CD14-positive monocyte (primary cell): ENCODE results near the gene UBE2J2. TPM values are rescaled to one million over a fixed set of nuclear protein-coding genes. Genes with fewer than 3 reads are reported as not detected.

Source experiments
- DNase-seq, 3 donors: peaks; one replicate each; pipeline ENCODE4 v3.0.0-alpha.2; 2011 to 2022
- H2AFZ ChIP-seq: 2 replicates; pipeline ENCODE4 v1.6.0; 2012; ENCODE audit warnings: mild to moderate bottlenecking, low read depth, low read length, inconsistent platforms; ENCODE audit not compliant: insufficient read depth, poor library complexity, severe bottlenecking
- H3K27ac ChIP-seq, 2 donors: 1 replicate in 1 of 2; 2 replicates in 1 of 2; pipeline ENCODE4 v1.5.1; 2012 to 2013; ENCODE audit warnings: low read length in 2 of 2, control low read depth in 1 of 2, inconsistent platforms in 1 of 2, low read depth in 1 of 2, mild to moderate bottlenecking in 1 of 2
- H3K27me3 ChIP-seq, 2 donors: one replicate each; pipeline versions ENCODE4 v1.6.0 to v1.6.1; 2011 to 2013; ENCODE audit warnings: low read length in 2 of 2; ENCODE audit not compliant: control insufficient read depth in 2 of 2, insufficient read depth in 2 of 2
- H3K36me3 ChIP-seq, 2 donors: replicated peaks in 1 of 2; 1 replicate in 1 of 2; 2 replicates in 1 of 2; pipeline versions ENCODE4 v1.5.1 to v1.6.1; 2012 to 2013; ENCODE audit warnings: low read length in 2 of 2, control low read depth in 1 of 2, inconsistent platforms in 1 of 2, mild to moderate bottlenecking in 1 of 2; ENCODE audit not compliant: insufficient read depth in 2 of 2, control insufficient read depth in 1 of 2
- H3K4me1 ChIP-seq, 2 donors: 1 replicate in 1 of 2; 2 replicates in 1 of 2; pipeline versions ENCODE4 v1.5.1 to v1.6.1; 2012 to 2013; ENCODE audit warnings: low read length in 2 of 2, control low read depth in 1 of 2, inconsistent platforms in 1 of 2, mild to moderate bottlenecking in 1 of 2, moderate library complexity in 1 of 2; ENCODE audit not compliant: insufficient read depth in 2 of 2, control insufficient read depth in 1 of 2
- H3K4me2 ChIP-seq: replicated peaks from 2 replicates; pipeline ENCODE3; 2012; ENCODE audit warnings: low read length, moderate library complexity, mild to moderate bottlenecking; ENCODE audit not compliant: poor library complexity, severe bottlenecking; ENCODE audit errors: extremely low read depth
- H3K4me3 ChIP-seq, 3 experiments: fragments of 200-600 bp in 1 of 3; sonication (generic) in 1 of 3; replicated peaks in 1 of 3; 1 replicate in 2 of 3; 2 replicates in 1 of 3; pipeline ENCODE4 v1.5.1; 2011 to 2013; ENCODE audit warnings: low read length in 3 of 3, mild to moderate bottlenecking in 3 of 3, control low read depth in 2 of 3, low read depth in 2 of 3, inconsistent platforms in 1 of 3, moderate library complexity in 1 of 3
- H3K79me2 ChIP-seq: 2 replicates; pipeline ENCODE4 v1.6.0; 2012; ENCODE audit warnings: mild to moderate bottlenecking, control low read depth, inconsistent platforms, low read length, moderate library complexity; ENCODE audit not compliant: insufficient read depth
- H3K9ac ChIP-seq: 2 replicates; pipeline ENCODE4 v1.6.0; 2017; ENCODE audit warnings: low read length, mild to moderate bottlenecking; ENCODE audit not compliant: insufficient read depth, poor library complexity, severe bottlenecking
- H3K9me3 ChIP-seq, 2 donors: replicated peaks in 1 of 2; 1 replicate in 1 of 2; 2 replicates in 1 of 2; pipeline versions ENCODE4 v1.5.1 to v1.6.1; 2012 to 2013; ENCODE audit warnings: low read length in 2 of 2, control low read depth in 1 of 2; ENCODE audit not compliant: control insufficient read depth in 1 of 2, insufficient read depth in 1 of 2
- H4K20me1 ChIP-seq: 2 replicates; pipeline ENCODE4 v1.6.0; 2012; ENCODE audit warnings: mild to moderate bottlenecking, low read length, control low read depth, moderate library complexity; ENCODE audit not compliant: insufficient read depth
- H3K27ac Mint-ChIP-seq, 7 donors: one replicate each; pipeline ENCODE4 v1.8.0; 2020; ENCODE audit warnings: mild to moderate bottlenecking in 7 of 7, mixed read lengths in 7 of 7, moderate library complexity in 6 of 7, inconsistent platforms in 2 of 7
- H3K27me3 Mint-ChIP-seq, 3 donors: one replicate each; pipeline ENCODE4 v1.8.0; 2021 to 2022; ENCODE audit warnings: low read depth in 3 of 3, mild to moderate bottlenecking in 3 of 3, mixed read lengths in 3 of 3, moderate library complexity in 3 of 3, inconsistent platforms in 1 of 3
- H3K36me3 Mint-ChIP-seq, 2 donors: one replicate each; pipeline ENCODE4 v1.8.0; 2020; ENCODE audit warnings: mixed read lengths in 2 of 2, inconsistent platforms in 1 of 2, mild to moderate bottlenecking in 1 of 2
- H3K4me1 Mint-ChIP-seq: one replicate; pipeline ENCODE4 v1.8.0; 2020; ENCODE audit warnings: mild to moderate bottlenecking, mixed read lengths
- H3K4me3 Mint-ChIP-seq, 2 donors: one replicate each; pipeline ENCODE4 v1.8.0; 2020; ENCODE audit warnings: mild to moderate bottlenecking in 2 of 2, mixed read lengths in 2 of 2, moderate library complexity in 1 of 2
- H3K9me3 Mint-ChIP-seq, 7 donors: one replicate each; pipeline ENCODE4 v1.8.0; 2020 to 2022; ENCODE audit warnings: mixed read lengths in 7 of 7, mild to moderate bottlenecking in 6 of 7, moderate library complexity in 6 of 7, inconsistent platforms in 2 of 7
- WGBS: methylation state at CpG from one replicate; pipeline ENCODE4 v1.1.5; 2013; ENCODE audit warnings: missing lambda C conversion rate; ENCODE audit not compliant: insufficient coverage; 5-methylcytosine and 5-hydroxymethylcytosine counted together
- intact Hi-C, 2 donors: fragments of 100-400 bp; cut with micrococcal nuclease; formaldehyde crosslinking; loops; one replicate each; pipeline versions ENCODE4 v1.15.0 to v1.15.1; 2023
- polyA plus RNA-seq, 3 donors: library from polyadenylated mRNA; depleted of rRNA in 1 of 3; unstranded in 2 of 3; stranded (reverse) in 1 of 3; fragments of 300-500 nt in 2 of 3; fragments of >200 nt in 1 of 3; fragmentation: Illumina TruSeq in 2 of 3; gene quantifications; 1 replicate in 2 of 3; 2 replicates in 1 of 3; pipeline ENCODE4 v1.2.3, GENCODE V29; 2012 to 2021
- TF ChIP-seq, protein P1 (sequence below): fragments of 200-600 bp; IDR thresholded peaks from one replicate; pipeline ENCODE4 v1.8.0; 2022; ENCODE audit warnings: antibody characterized with exemption, mild to moderate bottlenecking

UBE2J2 gene
- polyA plus RNA-seq, 3 donors = 36.5 to 83.2 (median 72.1) TPM

DNA sequence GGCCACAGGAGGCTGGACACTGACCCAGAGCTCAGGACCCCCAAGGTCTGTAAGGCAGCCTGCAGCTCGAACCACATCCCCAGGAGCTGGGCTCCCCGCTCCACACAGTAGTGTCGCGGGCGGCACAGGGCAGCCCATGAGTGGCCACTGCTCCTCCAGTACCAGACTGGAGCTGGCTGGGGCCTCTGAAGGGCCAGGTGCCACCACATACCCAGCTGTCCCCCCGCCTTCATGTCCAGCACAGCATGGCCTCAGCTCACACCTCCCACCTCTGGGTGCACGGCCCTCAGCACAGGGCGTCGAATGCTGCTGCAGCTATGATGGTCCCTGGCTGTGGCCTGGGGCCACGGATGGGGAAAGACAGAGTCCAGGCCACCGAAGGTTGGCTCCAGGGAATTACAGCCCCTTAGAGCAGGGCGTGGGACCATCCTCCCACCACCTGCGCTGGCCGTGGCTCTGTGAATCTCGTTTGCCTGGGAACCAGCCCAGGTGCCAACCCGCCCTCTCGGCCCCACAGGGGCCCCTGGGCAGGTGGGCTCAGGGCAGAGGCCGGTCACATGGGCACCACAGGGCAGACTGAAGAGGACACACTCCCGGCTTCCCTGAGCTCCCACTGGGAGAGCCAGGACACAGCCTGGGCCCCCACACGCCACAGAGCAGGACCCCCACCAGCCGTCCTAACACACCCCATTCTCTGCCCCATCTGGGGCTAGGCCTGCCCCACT is 57.6 kb downstream of the UBE2J2 start:
- Histone ChIP-seq H3K9me3 (no peaks in the 10 kb centered on the region), H3K27me3 (peaks cover 0 to 22% of the 10 kb centered on the region in 2 donors), H3K9ac (no peak overlapping the region), H3K4me3 (no peak overlapping the region), H2AFZ (no peak overlapping the region), H3K79me2 (peaks cover 3% of the 10 kb centered on the region), H3K4me2 (no peak overlapping the region), H3K4me1 (peaks cover 6 to 8% of the 10 kb centered on the region in 2 donors), H3K27ac (no peak overlapping the region), H3K36me3 (peaks cover 47 to 49% of the 10 kb centered on the region in 2 donors), H4K20me1 (peaks cover 39% of the 10 kb centered on the region)
- WGBS = 97% methylated on average over 20 of the region's 21 CpGs
- peaks cover 14 to 32% (median 27%) of the 10 kb centered on the region in 3 donors for H3K27me3 Mint-ChIP-seq
- H3K36me3 Mint-ChIP-seq = peaks cover 37 to 45% of the 10 kb centered on the region in 2 donors
- H3K4me1 Mint-ChIP-seq = peaks cover 2% of the 10 kb centered on the region
- intact Hi-C loops = no loop called here
- DNase-seq = no peak
- no peaks in the 10 kb centered on the region for H3K9me3 Mint-ChIP-seq
- TF ChIP-seq, protein P1, sequence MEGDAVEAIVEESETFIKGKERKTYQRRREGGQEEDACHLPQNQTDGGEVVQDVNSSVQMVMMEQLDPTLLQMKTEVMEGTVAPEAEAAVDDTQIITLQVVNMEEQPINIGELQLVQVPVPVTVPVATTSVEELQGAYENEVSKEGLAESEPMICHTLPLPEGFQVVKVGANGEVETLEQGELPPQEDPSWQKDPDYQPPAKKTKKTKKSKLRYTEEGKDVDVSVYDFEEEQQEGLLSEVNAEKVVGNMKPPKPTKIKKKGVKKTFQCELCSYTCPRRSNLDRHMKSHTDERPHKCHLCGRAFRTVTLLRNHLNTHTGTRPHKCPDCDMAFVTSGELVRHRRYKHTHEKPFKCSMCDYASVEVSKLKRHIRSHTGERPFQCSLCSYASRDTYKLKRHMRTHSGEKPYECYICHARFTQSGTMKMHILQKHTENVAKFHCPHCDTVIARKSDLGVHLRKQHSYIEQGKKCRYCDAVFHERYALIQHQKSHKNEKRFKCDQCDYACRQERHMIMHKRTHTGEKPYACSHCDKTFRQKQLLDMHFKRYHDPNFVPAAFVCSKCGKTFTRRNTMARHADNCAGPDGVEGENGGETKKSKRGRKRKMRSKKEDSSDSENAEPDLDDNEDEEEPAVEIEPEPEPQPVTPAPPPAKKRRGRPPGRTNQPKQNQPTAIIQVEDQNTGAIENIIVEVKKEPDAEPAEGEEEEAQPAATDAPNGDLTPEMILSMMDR = no peak
- no peak overlapping the region for H3K4me3 Mint-ChIP-seq
- peak overlapping the region in 1 of 7 donors; percentile 58 for H3K27ac Mint-ChIP-seq

DNA sequence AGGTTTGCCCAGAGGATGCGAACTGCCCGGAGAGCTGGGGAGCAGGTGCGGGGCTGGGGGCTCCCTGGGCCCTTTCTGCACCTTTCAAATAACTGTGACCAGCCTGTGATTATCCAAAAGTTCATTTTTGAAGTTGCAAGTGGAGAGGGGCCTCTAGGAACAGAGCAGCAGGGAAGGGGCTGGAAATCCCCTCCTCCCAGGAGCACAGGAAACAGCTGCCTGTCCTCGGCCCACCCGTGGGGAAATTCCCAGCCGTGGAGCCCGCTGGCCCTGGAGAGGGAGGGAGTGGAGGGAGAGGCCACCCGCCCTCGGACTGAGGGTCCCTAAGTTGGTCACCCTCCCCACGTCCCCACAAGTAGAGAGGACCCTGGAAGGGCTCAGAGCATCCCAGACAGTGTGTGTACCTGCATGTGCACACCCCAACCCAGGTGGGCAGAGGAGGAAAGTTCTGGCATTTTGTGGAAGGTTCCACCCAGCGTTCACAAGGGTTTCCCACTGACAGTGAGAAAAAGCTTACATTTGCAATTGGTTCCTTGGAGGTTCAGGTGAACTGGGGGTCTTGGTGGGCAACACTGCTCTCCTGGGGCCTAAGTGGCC is 58.5 kb downstream of the UBE2J2 start:
- Mint-ChIP-seq H3K4me3 (no peak overlapping the region), H3K27ac (peak overlapping the region in 1 of 7 donors; percentile 75), H3K27me3 (peaks cover 15 to 36% (median 29%) of the 10 kb centered on the region in 3 donors), H3K36me3 (peaks cover 28 to 36% of the 10 kb centered on the region in 2 donors), H3K4me1 (peaks cover 2% of the 10 kb centered on the region), H3K9me3 (no peaks in the 10 kb centered on the region)
- peaks cover 31% of the 10 kb centered on the region for H4K20me1 ChIP-seq
- DNase-seq = peak in 1 of 3 donors; percentile 37
- H3K4me2 ChIP-seq = no peak overlapping the region
- peaks cover 6 to 8% of the 10 kb centered on the region in 2 donors for H3K4me1 ChIP-seq
- TF ChIP-seq, protein P1 = no peak
- H3K4me3 ChIP-seq = no peak overlapping the region
- intact Hi-C loops = no loop called here
- H3K36me3 ChIP-seq = peaks cover 38 to 40% of the 10 kb centered on the region in 2 donors
- no peak overlapping the region for H3K9ac ChIP-seq
- no peaks in the 10 kb centered on the region for H3K79me2 ChIP-seq
- H3K27ac ChIP-seq = no peak overlapping the region
- 88% methylated on average over 4 of the region's 11 CpGs for WGBS
- H3K9me3 ChIP-seq = no peaks in the 10 kb centered on the region
- H3K27me3 ChIP-seq = peaks cover 0 to 22% of the 10 kb centered on the region in 2 donors
- H2AFZ ChIP-seq = no peak overlapping the region
